HG02981 (cell line): Measurements from ENCODE around the gene FES.
"Not testable (repeated sequence)": the region's sequence is repeated elsewhere in the genome, so short reads cannot be mapped to it uniquely, and the experiment has no call there.

ENCODE experiments used
- ATAC-seq: cut with Tn5 transposase; IDR thresholded peaks from one replicate; pipeline ENCODE4 v1.9.1; 2021; ENCODE audit warnings: mild to moderate bottlenecking, moderate library complexity; ENCODE audit not compliant: unreplicated experiment

Gene FES

DNA sequence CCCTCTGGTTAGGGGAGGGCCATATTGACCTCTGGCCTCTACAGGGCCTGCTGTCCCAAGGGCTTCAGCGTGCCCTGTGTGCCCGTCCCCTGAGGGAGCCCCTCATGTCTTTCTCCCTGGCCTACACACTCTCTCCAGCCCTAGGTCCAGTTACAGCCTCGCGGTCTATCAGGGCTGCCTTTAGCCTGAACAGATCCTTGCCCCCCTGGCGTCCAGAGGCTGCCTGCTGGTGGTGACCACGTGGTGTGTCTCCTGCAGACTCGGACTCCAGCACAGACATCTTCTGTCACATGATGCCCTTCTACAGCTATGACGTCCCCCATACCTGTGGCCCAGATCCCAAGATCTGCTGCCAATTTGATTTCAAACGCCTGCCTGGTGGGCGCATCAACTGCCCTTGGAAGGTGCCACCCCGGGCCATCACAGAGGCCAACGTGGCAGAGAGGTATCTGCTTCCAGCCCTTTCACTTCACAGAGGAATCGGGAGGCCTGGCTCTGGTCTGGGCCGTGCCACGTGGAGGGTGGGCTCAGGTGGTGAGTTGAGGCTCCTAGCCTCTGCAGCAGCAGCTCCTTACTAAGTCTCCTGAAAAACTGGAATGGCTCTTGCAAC is 22.9 kb downstream of the FES start:
- ATAC-seq = no peak

DNA sequence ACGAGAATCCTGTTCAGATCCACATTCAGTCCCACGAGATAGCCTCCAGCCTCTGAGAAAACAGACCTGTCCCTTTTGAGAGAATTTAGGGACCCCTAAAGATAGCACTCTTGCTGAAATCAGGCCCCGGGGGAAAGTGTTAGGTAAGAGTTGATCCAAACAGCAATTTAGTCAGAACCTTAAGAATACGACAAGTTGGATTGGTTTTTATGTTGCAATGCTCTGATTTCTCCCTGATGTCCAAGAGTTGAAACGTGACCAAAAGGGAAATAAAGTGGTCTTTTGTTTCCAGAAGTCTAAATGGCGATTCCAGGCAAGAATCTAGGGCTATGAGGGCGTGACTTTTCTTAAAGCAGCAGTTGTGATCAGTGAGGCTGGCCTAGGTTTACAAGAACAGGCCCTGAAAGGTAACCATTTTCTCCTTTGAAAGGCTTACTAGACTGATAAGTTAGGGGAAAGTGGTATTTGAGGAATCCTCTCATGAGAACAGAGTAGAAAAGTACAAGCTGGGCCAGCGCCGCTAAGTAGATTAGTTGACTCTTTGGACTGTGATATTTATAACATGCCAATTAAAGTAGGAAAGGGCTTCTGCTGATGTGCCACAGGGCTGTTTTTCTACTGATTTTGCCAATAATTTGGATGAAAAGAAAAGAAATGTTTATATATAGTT is 23.7 kb downstream of the FES start:
- no peak for ATAC-seq

DNA sequence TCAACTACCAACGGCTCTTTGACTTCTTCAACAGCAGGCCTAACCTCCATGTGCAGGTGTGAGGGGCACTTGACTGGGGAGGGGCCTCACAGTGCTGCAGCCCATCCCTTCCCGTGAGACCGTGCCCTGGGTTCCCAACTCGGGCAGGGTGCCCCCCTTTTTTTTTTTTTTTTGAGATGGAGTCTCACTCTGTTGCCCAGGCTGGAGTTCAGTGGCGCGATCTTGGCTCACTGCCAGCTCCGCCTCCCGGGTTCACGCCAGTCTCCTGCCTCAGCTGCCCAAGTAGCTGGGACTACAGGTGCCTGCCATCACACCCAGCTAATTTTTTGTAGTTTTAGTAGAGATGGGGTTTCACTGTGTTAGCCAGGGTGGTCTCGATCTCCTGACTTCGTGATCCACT is 25.1 kb downstream of the FES start:
- not testable (repeated sequence) for ATAC-seq

GRCh38 chr15:90909976-90910375 is 25.7 kb downstream of the FES start:
- ATAC-seq = no peak

- ATAC-seq = no peak
These were observed 26.4 kb downstream of the FES start for GRCh38 chr15:90910441-90911301.

DNA sequence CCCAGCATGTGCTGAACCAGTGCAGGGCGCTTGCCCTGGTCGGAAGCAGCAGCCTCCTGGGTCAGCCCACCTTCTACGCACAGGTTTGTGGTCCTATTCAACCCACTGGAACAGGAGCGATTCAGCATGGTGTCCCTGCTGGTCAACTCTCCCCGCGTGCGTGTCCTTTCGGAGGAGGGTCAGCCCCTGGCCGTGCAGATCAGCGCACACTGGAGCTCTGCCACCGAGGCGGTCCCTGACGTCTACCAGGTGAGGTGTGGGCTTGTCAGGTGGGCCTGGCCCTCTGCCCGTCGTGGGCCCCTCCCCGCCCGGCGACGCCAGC is 27.0 kb downstream of the FES start:
- ATAC-seq = no peak

DNA sequence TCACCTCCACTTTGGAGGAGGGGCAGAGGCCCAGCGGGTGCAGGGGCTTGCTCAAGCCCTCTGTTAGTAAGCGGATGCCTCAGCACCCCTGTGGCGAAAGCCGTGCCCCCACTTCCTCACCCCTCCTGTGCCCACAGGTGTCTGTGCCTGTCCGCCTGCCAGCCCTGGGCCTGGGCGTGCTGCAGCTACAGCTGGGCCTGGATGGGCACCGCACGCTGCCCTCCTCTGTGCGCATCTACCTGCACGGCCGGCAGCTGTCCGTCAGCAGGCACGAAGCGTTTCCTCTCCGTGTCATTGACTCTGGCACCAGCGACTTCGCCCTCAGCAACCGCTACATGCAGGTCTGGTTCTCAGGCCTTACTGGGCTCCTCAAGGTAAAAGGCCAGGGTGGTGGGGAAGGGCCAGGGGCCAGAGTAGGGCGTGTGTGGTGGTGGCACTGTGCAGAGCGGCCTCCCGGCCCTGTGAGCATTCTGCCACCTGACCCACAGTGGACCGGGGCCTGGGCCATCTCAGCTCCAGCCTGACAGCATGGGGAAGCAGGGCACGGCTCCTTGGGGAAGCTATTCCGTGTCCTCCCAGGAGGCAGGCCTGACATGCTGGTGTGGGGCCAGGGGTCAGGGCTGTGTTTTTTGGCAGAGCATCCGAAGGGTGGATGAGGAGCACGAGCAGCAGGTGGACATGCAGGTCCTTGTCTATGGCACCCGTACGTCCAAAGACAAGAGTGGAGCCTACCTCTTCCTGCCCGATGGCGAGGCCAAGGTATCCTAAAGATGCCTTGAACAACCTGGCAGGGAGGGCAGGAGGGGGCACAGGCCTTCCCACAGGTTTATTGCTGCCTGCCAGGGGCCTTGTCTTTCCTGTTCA is 27.8 kb downstream of the FES start:
- ATAC-seq = no peak

DNA sequence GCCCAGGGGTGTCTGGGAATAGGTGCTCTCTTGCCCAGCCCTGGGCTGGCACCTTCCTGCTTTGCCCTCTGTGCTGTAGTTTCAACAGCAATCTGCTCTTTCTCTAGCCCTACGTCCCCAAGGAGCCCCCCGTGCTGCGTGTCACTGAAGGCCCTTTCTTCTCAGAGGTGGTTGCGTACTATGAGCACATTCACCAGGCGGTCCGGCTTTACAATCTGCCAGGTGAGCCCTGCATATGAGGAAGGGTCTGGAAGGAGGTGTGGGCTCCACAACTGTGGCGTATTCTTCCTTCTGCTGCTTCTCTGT is 28.4 kb downstream of the FES start:
- ATAC-seq = no peak

GRCh38 chr15:90913398-90913944 is 29.2 kb downstream of the FES start:
- ATAC-seq = no peak

DNA sequence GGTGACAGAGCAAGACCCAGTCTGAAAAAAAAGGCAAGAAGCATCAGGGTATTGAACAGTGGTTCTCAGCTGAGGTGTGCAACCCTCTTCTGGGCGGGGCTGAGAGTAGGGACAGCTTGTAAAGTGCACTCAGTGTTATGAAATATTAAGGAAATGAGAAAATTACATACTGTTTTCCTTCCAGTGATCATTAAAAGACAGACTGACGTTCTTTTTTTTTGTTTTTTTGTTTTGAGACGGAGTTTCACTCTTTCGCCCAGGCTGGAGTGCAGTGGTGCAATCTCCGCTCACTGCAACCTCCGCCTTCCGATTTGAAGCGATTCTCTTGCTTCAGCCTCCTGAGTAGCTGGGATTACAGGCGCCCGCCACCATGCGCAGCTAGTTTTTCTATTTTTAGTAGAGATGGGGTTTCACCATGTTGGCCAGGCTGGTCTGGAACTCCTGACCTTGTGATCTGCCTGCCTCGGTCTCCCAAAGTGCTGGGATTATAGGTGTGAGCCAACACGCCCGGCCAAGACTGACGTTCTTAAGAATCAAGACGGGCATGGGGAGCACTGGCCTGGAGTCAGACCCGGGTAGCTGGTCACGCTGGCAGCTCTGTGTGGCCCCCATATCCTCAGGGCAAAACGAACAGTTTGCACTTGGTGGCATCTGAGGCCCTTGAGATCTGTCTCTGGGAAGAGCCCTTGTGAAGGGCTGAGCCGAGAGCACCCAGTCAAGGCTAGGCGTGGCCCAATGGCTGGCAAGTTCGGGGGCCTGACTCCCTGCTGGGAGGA is 30.2 kb downstream of the FES start:
- no peak for ATAC-seq

DNA sequence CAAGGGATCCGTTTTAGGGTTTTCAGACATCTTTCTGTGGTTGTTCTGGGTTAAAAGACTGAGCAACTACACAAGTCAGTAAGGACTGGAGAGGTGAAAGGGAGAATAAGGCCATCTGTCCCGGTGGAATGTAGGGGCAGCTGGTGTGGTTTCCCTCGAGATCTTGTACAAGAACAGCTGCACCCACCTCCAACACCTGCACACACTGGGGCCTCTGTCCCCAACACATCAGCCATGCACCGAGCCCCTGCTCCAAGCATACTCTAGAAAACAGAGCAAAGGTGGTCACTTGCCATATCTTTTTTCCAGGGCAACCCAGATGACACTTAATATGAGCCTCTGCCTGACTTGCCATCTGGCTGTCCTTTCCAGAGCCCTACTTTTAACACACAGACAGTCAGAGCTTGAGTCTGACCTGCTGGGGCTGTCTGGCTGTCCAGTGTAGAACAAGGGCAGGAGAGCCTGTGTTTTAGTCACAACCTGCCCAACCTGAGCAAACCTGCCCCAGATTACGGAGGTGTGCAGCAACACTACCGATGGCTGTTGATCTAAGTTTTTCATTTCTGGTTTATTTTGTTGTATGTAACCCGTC is 31.0 kb downstream of the FES start:
- ATAC-seq = no peak

DNA sequence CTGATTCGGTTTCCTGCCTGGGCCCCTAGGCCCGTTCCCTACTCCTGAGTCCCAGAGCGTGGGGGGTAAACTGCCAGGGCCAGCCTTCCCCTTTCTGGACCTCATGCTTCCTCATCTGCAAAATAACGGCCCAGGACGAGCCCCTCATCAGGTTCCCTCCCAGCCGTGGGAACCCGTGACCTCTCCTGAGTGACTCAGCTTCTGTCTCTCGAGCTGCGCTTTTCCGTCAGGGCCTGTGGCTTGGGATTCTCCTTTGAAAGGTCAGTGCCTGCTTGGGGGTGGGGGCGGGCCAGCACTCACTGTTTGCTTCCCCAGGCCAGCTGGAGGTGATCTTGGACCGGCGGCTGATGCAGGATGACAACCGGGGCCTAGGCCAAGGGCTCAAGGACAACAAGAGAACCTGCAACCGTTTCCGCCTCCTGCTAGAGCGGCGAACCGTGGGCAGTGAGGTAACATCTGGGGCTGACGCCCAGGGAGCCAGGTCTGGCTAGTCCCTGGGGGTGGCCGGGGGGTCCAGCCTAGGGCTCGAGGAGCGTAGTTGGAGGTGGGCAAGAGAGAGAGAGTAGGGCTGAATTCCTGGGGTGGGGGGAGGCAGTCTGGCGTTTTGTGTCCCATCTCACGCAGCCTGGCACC is 31.6 kb downstream of the FES start:
- no peak for ATAC-seq

DNA sequence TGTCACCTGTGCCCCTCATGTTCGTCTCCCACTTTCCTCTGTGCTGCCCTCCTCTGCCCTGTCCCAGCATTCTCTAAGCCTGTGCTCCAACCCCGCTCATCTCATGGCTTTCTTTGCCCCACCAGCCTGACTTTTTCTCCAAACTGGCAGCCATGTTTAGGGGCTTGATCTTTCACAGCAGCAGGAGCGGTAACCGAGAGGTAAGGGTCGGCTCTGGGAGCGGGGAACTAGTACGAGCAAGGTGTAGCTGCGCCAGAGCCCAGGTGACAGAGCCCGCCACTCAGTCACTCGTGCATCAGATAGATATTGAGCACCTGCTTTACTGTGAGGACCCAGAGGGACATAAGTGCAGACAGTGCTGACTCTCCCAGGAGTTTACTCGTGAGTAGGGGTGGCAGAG is 32.2 kb downstream of the FES start:
- ATAC-seq = no peak

- ATAC-seq = no peak
These were observed 33.3 kb downstream of the FES start for GRCh38 chr15:90917569-90917968.

DNA sequence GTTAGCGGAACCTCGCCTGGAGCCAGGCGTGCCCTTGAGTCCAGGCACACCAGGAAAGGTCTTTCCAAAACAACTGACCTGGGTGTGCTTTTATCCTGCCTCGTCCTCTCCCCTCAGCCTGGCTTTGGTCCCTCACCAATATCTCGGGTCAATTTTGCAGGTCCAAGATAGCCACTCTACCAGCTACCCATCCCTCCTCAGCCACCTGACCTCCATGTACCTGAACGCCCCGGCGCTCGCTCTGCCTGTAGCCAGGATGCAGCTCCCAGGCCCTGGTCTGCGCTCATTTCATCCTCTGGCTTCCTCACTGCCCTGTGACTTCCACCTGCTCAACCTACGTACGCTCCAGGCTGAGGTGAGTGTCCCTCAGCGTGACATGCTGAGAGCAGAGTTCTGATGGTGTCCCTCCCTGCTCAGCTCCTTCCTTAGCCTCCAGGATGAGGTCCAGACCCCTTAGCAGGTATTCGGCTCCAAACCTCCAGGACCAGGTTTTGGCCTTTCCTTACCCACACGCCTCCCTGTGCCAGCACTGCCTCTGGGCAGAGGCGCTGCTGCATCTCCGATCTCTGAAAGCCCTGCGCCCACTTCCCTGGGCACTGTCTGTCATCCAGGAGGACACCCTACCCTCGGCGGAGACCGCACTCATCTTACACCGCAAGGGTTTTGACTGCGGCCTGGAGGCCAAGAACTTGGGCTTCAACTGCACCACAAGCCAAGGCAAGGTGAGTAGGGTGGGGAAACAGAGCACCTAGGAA is 33.9 kb downstream of the FES start:
- no peak for ATAC-seq

DNA sequence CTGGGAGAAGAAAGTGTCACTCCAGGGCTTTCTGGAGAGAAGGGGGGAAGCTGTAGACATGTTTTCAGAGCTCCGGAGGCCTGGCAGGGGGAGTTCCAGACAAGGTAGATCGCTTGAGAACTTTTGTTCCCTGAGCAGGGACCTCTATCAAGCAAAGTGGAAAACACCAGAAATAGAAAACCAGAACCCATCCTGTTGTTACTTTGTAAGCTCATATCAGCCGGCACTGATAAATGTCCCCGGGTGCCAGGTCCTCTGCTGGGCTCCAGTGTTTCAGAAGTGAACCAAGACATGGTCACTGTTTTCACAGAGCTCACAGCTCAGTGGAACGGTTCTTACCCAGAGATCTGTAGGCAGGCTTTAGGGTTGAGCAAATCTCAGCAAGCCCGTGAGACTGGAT is 34.5 kb downstream of the FES start:
- ATAC-seq = no peak

GRCh38 chr15:90921887-90922286 is 37.6 kb downstream of the FES start:
- ATAC-seq = no peak

DNA sequence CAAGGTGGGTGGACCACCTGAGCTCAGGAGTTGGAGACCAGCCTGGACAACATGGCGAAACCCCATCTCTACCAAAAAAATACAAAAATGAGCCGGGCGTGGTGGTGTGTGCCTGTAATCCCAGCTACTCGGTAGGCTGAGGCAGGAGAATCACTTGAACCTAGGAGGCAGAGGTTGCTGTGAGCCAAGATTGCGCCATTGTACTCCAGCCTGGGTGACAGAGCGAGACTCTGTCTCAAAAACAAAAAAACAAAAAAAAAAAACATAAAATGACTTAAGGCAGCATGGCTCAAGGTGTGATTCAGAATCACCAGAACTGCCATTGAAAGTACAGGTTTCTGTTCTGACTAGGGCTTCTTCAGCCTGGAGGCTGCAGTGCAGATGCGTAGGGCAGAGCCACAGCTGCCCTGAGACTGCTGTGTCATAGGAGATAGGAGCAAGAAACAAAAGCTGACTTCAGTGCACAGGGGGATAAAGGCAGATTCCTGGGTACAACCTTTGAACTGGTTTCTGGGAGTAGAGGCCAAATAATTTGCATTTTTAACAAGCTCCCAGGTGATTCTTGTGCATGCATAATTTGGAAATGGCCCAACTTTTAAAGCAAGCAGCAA is 38.5 kb downstream of the FES start:
- peak; percentile 71 for ATAC-seq
